ENCODE measurements around the gene PREX1. TPM values are rescaled to one million over a fixed set of nuclear protein-coding genes. Genes with fewer than 3 reads are reported as not detected.

The PREX1 gene
- total and polyA plus RNA-seq, 2 of the 4 experiments (the other 2 are of a cell fraction), result 0.67 to 0.72 TPM

DNA sequence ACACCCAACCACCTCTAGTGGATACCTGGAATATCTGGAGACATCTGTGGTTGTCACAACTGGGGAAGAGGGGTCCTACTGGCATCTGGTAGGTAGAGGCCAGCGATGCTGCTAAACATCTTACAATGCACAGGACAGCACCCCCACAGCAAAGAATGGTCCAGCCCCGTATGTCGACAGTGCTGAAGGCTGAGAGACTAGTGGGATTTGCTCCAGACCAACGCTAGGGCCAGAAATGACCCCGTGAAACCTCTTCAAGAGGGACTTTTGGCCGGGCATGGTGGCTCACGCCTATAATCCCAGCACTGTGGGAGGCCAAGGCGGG is 7.2 kb downstream of the PREX1 start:
- peaks cover 5% of the 10 kb centered on the region; the same call in 1 of the 2 replicates for H3K4me1 ChIP-seq (ENCODE audit: control insufficient read depth, insufficient read depth, low read length)
- no peak overlapping the region for H3K4ac ChIP-seq (ENCODE audit: low read depth, low read length)
- H4K8ac ChIP-seq (ENCODE audit: low read depth in 2 of 2, low read length in 2 of 2), result no peak overlapping the region
- no peaks in the 10 kb centered on the region for H3K9me1 ChIP-seq (ENCODE audit: insufficient read depth, low read length)
- ATAC-seq (ENCODE audit: low read depth) (no peak), DNase-seq (no peak)
- H3K4me2 ChIP-seq (ENCODE audit: low read depth, low read length), result no peak overlapping the region
- H2AFZ ChIP-seq (replicated peaks; ENCODE audit: low read length, poor library complexity), result no peak overlapping the region
- WGBS, 2 experiments (ENCODE audit: extremely low coverage in 2 of 2, insufficient read length in 1 of 2), result 76% methylated on average over 5 of the region's 8 CpGs; no CpG with 5 or more reads in 1 of the 2 experiments
- CTCF ChIA-PET, result no interaction called here
- H3K9ac ChIP-seq (ENCODE audit: low read depth, low read length), result no peak overlapping the region
- no peak overlapping the region for H2BK120ac ChIP-seq (ENCODE audit: low read depth, low read length)
- no peak overlapping the region for H2AK5ac ChIP-seq (ENCODE audit: low read depth, low read length)
- no peak for TF ChIP-seq POLR2A (IDR thresholded peaks at IDR 0.05; ENCODE audit: low read depth, low read length)
- no peak for TF ChIP-seq NFE2L2 (IDR thresholded peaks at IDR 0.05; ENCODE audit: low read depth, low read length)
- no peak for TF ChIP-seq MAZ (IDR thresholded peaks at IDR 0.05; ENCODE audit: borderline replicate concordance, low read depth, low read length)
- TF ChIP-seq, protein P1, sequence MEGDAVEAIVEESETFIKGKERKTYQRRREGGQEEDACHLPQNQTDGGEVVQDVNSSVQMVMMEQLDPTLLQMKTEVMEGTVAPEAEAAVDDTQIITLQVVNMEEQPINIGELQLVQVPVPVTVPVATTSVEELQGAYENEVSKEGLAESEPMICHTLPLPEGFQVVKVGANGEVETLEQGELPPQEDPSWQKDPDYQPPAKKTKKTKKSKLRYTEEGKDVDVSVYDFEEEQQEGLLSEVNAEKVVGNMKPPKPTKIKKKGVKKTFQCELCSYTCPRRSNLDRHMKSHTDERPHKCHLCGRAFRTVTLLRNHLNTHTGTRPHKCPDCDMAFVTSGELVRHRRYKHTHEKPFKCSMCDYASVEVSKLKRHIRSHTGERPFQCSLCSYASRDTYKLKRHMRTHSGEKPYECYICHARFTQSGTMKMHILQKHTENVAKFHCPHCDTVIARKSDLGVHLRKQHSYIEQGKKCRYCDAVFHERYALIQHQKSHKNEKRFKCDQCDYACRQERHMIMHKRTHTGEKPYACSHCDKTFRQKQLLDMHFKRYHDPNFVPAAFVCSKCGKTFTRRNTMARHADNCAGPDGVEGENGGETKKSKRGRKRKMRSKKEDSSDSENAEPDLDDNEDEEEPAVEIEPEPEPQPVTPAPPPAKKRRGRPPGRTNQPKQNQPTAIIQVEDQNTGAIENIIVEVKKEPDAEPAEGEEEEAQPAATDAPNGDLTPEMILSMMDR (conservative IDR thresholded peaks at IDR 0.05; ENCODE audit: low read depth, low read length), result no peak
- no peak for TF ChIP-seq CEBPB (IDR thresholded peaks at IDR 0.05; ENCODE audit: low read depth, low read length)
- no peak for TF ChIP-seq FOS (IDR thresholded peaks at IDR 0.05; ENCODE audit: low read depth, low read length)
- TF ChIP-seq BHLHE40 (IDR thresholded peaks at IDR 0.05; ENCODE audit: low read depth, low read length), result no peak
- no peak for TF ChIP-seq MXI1 (IDR thresholded peaks at IDR 0.05; ENCODE audit: borderline replicate concordance, low read depth, low read length)
- TF ChIP-seq SMC3 (IDR thresholded peaks at IDR 0.05; ENCODE audit: low read depth, low read length), result no peak
- no peak for TF ChIP-seq MAFK (IDR thresholded peaks at IDR 0.05; ENCODE audit: low read depth, low read length)
- TF ChIP-seq, protein P2, sequence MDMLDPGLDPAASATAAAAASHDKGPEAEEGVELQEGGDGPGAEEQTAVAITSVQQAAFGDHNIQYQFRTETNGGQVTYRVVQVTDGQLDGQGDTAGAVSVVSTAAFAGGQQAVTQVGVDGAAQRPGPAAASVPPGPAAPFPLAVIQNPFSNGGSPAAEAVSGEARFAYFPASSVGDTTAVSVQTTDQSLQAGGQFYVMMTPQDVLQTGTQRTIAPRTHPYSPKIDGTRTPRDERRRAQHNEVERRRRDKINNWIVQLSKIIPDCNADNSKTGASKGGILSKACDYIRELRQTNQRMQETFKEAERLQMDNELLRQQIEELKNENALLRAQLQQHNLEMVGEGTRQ (IDR thresholded peaks at IDR 0.05; ENCODE audit: low read depth, low read length), result no peak
- no peak for TF ChIP-seq RCOR1 (IDR thresholded peaks at IDR 0.05; ENCODE audit: insufficient replicate concordance, low read length)
- no peak for TF ChIP-seq RAD21 (IDR thresholded peaks at IDR 0.05; ENCODE audit: low read length)
- no peak for TF ChIP-seq CHD1 (IDR thresholded peaks at IDR 0.05; ENCODE audit: low read depth, low read length)
- TF ChIP-seq, protein P3, sequence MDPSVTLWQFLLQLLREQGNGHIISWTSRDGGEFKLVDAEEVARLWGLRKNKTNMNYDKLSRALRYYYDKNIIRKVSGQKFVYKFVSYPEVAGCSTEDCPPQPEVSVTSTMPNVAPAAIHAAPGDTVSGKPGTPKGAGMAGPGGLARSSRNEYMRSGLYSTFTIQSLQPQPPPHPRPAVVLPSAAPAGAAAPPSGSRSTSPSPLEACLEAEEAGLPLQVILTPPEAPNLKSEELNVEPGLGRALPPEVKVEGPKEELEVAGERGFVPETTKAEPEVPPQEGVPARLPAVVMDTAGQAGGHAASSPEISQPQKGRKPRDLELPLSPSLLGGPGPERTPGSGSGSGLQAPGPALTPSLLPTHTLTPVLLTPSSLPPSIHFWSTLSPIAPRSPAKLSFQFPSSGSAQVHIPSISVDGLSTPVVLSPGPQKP (IDR thresholded peaks at IDR 0.05; ENCODE audit: borderline replicate concordance, low read depth, low read length), result no peak
- TF ChIP-seq RFX5 (IDR thresholded peaks at IDR 0.05; ENCODE audit: low read depth, low read length), result no peak
- no peak overlapping the region for H4K91ac ChIP-seq (ENCODE audit: insufficient read depth, low read depth, low read length)
- POLR2A ChIA-PET (ENCODE audit: unreplicated experiment), result no interaction called here
- BruUV-seq (replicated peaks), result no TSS peak
- no peak overlapping the region for H3K4me3 ChIP-seq (ENCODE audit: insufficient read depth, low read depth, low read length)
- H2BK15ac ChIP-seq (ENCODE audit: low read depth, low read length), result no peak overlapping the region
- dilution Hi-C loops (cut with HindIII; ENCODE audit: low sequenced_read_pairs, unreplicated experiment), result no loop called here
- H3K23ac ChIP-seq (ENCODE audit: low read depth, low read length), result no peak overlapping the region
- intact Hi-C loops (cut with micrococcal nuclease), result loop anchor here (10.0 kb wide), 1 partner anchor 166 kb away; no protein-coding TSS in a partner anchor
- no peak overlapping the region for H2BK5ac ChIP-seq (ENCODE audit: low read depth, low read length, poor library complexity, severe bottlenecking)
- H3K14ac ChIP-seq (replicated peaks; ENCODE audit: low read depth, low read length), result no peak overlapping the region
- H3K56ac ChIP-seq (ENCODE audit: extremely low read depth, insufficient read depth, low read length), result no peak overlapping the region
- H4K5ac ChIP-seq (ENCODE audit: low read depth, low read length), result no peak overlapping the region
- in situ Hi-C loops (cut with MboI; ENCODE audit: low sequenced_read_pairs), result no loop called here
- H3K18ac ChIP-seq (ENCODE audit: low read depth, low read length), result no peak overlapping the region
- no peaks in the 10 kb centered on the region for H3K9me3 ChIP-seq (ENCODE audit: control insufficient read depth, insufficient read depth, low read length)
- H2BK20ac ChIP-seq (ENCODE audit: low read depth, low read length), result no peak overlapping the region
- H3K27me3 ChIP-seq (ENCODE audit: control insufficient read depth, insufficient read depth, low read length), result peaks cover 12% of the 10 kb centered on the region; the same call in 1 of the 2 replicates
- H3K27ac ChIP-seq (ENCODE audit: insufficient read depth, low read length), result no peak overlapping the region
- no peak overlapping the region for H2AK9ac ChIP-seq (replicated peaks; ENCODE audit: low read depth, low read length, poor library complexity)
- H3K36me3 ChIP-seq (ENCODE audit: control insufficient read depth, insufficient read depth, low read length), result no peaks in the 10 kb centered on the region
- H3K79me1 ChIP-seq (ENCODE audit: low read depth in 1 of 2, low read length in 2 of 2), result no peaks in the 10 kb centered on the region
- H4K20me1 ChIP-seq (ENCODE audit: insufficient read depth, low read length), result 0 out of 2 replicates have a peak, but pooled peaks cover 4% of the 10 kb centered on the region
